GM21576 (cell line): ENCODE results near the gene RGS21.
"Not testable (repeated sequence)": the region's sequence is repeated elsewhere in the genome, so short reads cannot be mapped to it uniquely, and the experiment has no call there.

ENCODE experiments used
- ATAC-seq: cut with Tn5 transposase; IDR thresholded peaks from one replicate; pipeline ENCODE4 v1.9.1; 2021; ENCODE audit warnings: mild to moderate bottlenecking, moderate library complexity; ENCODE audit not compliant: unreplicated experiment

Gene RGS21, protein sequence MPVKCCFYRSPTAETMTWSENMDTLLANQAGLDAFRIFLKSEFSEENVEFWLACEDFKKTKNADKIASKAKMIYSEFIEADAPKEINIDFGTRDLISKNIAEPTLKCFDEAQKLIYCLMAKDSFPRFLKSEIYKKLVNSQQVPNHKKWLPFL

DNA sequence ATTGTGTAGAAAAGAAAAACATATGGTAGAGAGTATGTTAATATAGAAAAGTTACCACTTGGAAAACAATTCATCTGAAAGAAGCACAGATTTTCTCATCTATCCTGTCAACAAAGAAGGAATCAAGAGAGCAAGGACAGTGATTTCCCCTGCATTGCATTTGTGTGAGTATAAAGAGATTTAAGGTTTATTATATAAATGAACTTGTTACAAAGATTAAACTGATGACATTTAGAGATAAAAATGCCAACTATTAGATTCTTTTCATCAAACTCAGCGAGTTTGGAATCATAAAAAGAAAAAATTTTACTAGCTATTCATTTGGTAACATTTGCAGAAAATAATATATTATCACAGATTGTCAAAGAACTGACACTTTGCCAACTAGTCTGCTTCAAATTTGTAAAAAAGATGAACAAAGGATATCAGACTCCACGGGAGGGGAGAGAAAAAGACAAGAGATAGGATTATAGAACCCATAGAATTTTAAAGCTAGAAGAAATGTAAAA is at the start of gene RGS21:
RGS21 (plus strand) TSS at position 51 of the 509 bp plus-strand sequence. CDS start 26,045 bp downstream, outside the sequence.
- no peak for ATAC-seq

DNA sequence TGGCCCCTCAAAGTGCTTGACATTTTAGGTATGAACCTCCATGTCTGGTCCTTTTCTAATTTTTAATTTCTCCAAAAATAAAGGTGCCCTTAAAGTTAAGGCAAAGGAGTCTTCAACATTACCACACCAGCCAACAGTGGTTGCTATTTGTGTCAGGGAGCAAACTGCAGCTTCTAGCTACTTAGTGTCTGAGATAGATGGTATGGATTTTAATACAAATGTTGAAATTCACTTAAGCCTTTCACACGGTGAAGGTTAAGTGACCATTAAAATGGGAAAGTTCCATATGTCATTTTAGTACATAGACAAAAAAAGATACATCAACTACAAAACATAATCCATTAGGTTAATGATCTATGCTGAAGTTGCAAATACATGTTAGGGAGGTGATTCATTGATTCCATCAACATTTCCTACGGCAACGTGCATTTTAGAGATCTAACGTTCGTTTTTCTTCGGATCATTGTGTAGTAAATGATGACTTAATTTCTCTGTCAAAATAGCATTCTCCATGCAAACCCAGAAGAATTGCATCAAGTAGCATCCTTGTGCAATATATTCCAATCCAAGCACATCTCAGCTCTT is 48.2 kb upstream of the RGS21 start:
- no peak for ATAC-seq

DNA sequence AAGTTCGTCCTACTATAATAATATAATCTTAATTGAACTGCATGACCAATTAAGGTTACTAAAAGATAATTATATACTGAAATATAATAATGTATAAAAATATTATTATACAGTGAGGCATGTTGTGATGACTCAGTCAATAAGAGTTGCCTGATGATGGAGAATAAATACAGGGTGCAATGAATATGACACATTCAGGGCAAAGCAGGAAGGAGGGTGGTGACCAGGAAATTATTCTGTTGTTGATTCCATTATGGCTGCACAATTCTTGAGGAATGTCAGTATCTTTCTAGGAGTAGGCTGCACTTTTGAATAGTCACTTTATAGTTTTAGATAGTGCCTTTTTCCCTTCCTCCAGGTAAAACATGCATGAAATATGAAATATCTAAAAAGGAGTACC is 46.4 kb upstream of the RGS21 start:
- ATAC-seq, result no peak

DNA sequence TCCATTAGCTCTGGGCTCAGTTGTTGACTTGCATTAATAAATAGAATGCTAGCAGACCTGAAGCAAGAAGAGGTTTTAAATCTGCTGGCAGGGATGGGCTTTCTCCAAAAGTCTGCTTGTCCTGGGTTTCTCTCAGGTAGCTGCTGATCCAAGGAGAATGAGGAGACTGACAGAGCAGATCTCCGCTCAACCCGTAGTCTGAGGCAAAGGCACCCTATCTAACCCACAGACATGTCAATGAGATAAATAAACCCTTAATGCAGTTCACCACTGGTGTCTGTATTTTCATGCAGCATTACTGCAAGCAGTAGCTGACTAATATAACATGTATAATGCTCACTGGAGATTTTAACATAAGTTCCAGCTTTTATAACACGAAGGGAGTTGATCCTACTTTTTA is 44.1 kb upstream of the RGS21 start:
- ATAC-seq, result no peak

DNA sequence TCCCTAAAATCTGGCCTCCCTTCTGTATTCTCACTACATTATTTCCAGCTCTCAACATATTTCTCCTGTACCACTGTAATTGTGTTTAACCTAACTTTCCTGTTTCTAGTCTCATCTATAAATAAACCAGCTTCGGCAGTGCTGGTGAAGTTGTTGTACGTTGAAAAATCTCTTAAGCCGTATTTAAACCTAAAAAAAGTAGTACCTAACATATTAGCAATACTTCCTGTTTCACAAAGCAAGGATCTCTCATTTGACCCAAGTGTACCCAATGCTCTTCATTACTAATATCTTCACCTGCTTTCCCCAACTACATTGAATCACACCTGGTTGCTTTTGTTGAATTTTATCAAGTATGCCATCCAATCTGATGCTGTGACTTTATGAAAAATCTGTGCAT is 42.2 kb upstream of the RGS21 start:
- ATAC-seq, result no peak

DNA sequence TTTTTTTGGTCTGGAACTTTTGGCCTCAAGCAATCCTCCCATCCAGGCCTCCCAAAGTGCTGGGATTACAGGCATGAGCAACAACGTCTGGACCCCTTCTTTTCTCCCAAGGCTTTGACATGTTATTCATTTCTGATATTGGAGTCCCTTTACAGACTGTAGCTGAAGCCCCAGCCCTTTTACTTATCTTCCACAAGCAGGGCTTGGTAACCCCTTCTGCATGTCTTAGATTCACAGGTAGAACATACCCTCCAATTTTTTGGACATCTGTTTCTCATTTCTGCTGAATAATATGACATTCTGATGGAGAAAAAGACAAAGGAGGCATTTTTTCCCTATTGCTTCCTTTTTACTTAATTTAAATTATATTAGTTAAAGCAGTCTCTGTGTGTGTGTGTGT is 39.2 kb upstream of the RGS21 start:
- ATAC-seq, result no peak

DNA sequence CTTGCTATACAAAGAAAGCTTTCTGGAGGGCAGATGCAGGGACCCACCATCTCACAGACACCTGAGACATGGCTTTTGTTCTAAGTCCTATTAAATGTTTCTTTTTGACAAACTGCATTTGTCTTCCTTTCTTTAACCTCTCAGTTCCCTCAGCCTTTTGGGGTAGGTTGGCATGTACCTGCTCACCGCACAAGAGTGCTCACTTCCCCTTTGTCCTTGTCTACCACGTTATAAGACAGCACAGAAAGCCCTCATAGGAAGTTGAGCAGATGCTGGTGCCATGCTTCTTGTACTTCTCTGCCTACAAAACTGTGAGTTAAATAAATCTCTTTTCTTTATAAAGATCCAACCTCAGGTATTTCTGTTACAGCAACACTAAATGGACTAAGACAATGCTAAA is 31.9 kb upstream of the RGS21 start:
- peak; percentile 74 for ATAC-seq

DNA sequence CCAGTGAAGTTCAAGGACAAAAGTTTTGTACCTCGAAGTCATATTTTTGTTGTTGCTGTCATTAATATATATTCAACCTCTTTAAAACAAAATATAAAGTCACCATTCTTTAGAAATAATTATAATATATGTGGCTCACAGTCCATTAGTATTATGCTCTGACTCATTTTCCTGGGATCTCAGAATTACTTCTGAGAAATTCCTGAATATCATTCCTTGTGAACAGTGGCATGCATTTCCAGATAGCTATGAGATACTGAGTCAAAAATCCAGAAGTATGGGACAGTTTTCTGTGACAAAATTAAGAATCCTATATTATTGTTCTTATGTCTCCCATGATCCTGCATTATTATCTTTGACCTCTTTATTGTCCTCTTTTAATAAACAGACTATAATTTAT is 13.8 kb upstream of the RGS21 start:
- no peak for ATAC-seq

DNA sequence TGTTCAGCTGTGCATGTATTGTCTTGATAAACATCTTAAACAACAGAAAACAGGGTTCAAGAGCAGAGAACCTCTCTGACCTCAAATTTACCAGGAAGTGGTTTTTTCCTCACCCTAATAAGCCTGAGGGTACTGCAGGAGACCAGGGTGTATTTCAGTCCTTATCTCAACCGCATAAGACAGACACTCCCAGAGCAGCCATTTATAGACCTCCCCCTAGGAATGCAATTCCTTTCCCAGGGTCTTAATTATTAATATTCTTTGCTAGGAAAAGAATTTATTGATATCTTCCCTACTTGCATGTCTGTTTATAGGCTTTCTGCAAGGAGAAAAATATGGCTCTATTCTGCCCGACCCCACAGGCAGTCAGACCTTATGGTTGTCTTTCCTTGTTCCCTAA is 8.5 kb upstream of the RGS21 start:
- not testable (repeated sequence) for ATAC-seq

DNA sequence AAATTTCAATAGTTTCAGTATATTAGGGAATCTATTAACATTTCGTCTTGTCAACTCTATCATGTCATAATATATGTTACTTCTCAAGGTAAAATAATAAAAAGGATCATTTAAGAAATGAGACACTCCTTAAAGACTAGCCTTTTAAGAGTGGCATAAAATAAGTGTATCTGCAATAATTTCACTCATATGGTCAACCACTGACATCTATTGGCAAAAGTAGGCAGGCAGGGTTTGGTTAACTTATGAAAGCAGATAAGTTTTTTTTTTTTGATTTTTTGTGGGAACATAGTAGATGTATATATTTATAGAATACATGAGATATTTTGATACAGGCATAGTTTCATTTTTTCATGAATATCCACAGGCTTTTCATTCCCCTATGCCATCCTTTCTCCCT is 5.5 kb upstream of the RGS21 start:
- no peak for ATAC-seq

DNA sequence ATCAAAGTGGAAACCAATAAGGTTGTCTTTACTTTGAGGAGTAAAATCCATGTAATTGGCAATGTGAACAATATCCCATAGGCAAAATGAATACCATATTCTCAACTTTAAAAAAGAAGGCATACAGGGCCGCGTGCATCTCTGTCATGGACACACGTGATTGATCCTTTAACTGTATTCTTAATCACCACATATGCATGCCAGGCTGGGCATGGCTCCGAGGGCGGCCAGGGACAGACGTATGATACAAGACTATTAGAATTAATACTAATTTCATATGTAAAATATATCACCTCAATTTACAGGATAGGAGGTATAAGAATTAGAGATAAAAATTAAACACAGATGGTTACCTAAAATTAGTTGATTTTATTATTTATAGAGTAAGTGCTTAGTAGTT is 11.2 kb downstream of the RGS21 start:
- ATAC-seq, result no peak

DNA sequence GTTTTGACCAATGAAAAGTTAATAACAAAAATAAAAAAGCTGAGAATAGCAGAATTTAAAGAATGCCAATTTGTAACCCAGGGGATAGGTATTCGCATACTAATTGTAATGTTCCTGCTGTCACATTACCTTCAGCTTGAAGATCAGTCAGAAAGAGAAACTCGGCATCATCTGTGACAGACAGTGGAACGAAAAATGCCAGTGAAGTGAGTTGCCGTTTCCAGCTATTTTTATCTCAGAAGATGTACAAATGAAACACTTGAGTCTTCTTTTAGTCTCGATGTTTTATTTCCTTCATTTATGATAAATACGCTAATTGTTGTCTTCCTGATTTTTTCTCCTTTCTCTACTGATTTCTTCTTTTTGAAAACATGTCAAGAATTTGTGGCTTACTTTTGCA is 26.1 kb downstream of the RGS21 start:
- no peak for ATAC-seq

DNA sequence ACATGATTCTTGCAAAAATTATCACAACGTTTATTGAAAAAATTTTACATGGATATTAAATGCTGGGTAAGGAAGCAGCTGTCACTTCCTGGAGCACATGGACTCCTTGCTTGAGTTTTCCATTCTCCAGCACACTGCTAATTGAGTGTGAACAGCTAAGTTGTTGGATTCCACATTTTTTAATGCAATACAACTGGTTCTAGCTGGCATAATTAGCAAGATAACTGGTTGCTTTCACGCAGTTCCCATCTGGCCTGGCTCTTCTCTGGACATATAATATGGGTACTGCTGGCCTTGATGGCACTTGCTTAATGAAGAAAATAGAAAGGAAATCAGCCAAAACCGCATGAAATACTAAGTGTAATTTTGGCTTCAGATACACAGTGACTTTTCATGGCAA is 26.6 kb downstream of the RGS21 start:
- no peak for ATAC-seq

DNA sequence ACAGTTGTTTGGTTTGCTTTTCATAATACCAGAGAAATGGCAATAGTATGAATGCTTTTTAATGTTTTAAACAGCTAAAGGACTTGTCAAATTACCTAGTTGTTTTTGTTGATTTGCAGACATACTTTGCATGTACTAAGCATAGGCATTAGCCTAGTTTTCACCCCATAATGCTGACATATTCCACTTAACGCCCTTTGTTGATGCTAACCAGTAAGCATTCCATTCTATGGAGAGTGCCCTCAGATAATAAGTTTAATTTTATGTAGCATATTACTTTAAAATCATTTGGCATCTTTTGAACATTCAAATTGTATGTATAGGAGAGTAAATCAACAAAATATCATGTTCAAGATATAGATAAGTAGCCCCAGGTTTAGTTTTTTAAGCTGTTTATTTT is 32.5 kb downstream of the RGS21 start:
- no peak for ATAC-seq

DNA sequence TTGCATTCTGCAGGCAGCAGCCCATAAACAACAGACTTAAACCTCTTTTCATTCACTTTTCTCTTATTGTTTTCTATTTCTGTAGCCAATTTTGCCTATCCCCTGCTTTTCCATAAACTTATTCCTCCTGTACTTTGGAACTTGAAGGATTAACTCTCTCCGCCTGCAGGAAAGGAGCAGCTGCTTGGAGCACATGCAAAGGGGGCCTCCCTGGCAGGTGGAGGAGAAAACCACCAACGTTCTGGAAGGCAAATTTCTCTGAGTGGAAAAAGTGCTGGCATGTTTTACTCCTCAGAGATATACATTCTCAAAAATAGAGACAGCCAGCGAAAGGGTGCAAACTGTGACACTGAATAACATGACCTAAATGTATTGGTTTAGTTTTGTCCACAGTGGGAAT is 33.6 kb downstream of the RGS21 start:
- ATAC-seq, result no peak

DNA sequence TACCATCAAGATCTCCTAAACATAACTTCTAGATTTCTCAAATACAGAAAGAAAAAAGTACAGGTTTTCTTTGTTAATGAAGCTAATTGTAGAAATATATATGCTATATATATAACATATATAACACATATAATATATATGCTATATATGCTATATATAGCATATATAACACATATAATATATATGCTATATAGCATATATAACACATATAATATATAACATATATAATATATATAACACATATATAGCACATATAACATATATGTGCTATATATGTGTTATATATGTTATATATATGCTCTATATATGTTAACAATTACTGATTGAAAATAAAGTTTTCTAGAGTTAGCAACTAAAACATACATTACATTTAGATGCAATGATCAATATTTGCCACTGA is 34.8 kb downstream of the RGS21 start:
- ATAC-seq, result no peak

DNA sequence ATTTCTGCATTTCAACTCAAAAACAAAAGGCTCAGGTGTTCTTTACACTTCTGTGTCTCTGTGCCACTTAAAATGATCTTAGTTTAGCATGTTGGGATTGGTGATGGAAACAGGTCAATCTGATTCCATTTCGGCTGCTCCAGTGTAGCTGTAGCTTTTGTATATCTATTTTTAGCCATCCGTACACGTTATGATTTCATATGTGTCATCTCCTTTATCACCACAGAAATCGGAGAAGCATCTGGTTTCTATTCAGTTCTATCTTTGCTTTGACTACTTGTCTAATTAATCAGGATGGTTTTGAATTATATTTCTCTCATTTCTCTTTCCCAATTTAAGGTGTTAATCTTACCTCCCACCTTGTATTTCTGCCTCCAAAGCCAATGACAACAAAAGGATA is 41.1 kb downstream of the RGS21 start:
- ATAC-seq, result no peak

DNA sequence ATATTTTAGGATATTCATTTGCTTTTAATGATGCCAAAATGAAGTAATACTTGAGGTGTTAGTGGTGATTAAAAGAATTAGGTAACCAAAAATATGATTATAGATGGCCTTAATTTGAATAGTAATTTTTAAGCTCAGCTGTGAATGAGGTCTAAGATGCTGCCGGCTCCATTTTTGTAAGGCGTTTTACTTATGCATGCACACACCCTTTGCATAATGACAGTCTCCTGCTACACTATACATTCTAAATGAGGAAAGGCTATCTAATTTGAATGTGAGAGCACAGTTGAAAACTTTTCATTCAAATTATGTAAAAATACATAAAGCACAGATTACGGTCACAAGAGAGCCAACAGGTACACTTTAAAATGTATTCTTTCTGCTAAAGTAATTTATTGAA is 41.6 kb downstream of the RGS21 start:
- ATAC-seq, result no peak

DNA sequence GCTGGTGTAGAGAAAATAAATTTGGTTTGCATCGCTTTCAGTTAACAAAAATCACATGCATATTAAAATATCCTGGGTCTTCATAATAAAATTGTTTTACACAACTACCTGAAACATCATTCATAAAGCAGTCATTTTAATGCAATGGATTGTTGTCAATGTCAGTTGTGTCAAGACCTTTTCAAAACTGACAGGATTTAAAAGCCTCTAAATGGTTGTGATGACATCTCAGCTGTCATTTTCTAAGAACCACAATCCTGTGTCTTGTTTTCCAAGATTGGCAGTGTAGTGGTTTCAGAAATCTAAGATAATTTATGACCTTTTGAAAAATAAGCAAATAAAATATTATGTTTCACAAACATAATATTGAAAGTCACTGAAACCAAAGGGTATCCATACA is 42.0 kb downstream of the RGS21 start:
- ATAC-seq, result no peak

DNA sequence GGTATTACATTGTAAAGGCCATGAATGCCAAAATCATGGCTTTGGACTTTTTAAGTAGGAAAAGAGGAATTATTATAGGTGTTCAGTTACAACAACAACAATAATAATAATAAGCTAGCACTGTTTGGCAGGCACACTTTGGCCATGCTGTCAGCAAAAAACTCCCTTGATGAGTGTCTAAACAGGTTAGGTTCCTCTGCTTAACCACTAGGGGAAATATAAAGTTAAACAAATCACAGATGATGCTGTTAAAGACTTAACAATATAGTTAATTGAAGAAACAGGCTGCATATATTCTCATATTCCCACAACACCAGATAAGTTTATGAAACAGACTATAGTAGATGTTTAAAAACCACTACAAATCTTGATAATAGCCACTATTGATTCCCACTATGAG is 46.4 kb downstream of the RGS21 start:
- no peak for ATAC-seq

DNA sequence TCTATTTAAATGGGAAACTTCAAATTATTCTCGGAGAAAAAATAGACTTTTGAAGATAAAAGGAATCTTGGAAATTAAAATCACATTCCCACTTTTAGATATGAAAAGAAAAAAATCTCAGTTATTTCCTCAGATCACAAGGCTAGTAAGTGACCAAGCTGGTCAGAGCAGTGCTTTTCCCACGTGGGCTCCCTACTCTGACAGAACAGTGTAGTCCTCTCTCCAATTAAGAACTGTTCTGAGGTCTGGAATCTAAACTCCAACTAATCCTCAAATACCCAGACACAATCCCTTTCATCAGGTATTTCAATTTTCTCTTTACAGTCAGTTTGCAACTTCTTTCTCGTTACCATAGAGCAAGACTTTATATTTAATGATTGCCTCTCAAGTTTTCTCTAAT is 50.6 kb downstream of the RGS21 start:
- no peak for ATAC-seq

DNA sequence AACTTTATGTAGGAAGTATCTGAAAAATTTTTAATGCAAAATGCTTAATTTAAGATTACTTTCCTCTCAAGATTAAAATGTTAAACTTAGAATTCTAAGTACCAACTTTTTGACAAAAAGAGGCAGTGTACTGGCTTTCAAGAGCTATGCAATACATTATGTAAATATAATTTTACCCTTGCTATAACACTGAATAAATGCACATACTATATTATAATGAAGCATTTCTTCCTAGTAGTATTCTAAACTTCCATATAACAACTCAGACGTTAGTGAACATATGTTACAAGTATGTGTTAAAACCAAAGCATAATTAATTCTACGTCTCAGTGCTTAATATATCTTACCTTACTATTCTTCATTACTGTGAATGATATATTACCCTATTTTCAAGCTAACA is 58.5 kb downstream of the RGS21 start:
- no peak for ATAC-seq

DNA sequence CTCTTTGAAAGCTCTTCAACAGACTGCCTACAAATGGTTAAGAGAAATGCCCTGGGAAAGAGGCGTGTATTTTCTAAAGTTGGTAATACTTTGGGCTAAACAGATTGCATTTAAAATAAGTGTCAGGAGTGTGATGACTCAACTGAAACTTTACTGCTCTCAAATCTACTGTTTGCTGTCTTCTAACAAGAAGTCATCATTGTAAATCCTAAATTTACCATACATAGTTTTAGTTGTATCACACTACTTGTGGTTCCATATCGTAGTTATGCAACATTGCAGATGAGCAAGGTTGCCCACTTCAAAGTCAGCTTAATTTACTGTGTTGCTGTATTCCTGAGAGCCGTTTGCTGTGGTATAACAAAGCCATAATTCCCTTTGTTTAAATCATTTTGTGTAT is 59.6 kb downstream of the RGS21 start:
- no peak for ATAC-seq
